ENCODE measurements around the gene MAN1A1. TPM values are rescaled to one million over a fixed set of nuclear protein-coding genes. Genes with fewer than 3 reads are reported as not detected.

MAN1A1 gene
- total RNA-seq, 1 donor from 2014 or later = 52.2 TPM

DNA sequence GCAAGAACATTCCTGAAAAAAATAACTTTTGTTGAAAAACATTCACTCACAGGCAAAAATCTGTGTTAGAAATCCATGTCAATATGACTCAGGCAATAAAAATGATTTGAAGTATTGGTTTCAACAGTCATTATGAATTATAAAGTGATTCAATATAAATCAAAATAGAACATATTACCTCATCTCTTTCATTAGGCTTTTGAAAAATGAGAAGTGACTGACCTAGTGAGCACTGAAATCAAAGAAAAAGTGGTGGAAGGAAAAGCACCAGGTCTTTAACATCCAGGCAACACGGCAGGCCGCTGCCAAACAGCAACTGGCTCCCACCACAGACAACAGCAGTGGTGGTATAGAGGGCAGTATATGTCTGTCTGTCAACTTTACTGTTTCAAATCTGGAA is 68.9 kb downstream of the MAN1A1 start:
- Mint-ChIP-seq H3K36me3 (peaks cover 11% of the 10 kb centered on the region), H3K27me3 (no peaks in the 10 kb centered on the region), H3K4me3 (no peak overlapping the region), H3K9me3 (peaks cover 5% of the 10 kb centered on the region), H3K4me1 (ENCODE audit: unreplicated experiment) (peaks cover 4% of the 10 kb centered on the region), H3K27ac (no peak overlapping the region)
- TF ChIP-seq CTCF (conservative IDR thresholded peaks at IDR 0.05) = no peak
- DNase-seq (ENCODE audit: extremely low spot score, unreplicated experiment) = no peak

DNA sequence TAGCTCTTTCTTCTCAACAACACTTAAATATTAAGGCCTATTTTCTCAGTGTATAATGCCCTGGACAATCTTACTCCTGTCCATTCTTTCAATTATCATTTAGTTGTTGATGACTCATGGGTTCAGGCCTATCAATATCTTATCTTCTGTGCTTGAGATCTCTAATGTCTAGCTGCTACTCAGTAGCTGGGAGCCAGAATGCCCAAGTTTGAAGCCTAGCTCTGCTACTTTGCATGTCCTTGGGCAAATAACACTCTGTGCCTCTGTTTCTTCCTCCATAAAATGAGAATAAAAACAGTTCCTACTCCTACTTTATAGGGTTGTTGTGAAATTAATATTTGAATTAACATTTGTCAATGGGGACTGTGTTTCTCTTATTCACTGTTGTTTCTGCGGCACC is 69.5 kb downstream of the MAN1A1 start:
- H3K36me3 Mint-ChIP-seq = peaks cover 11% of the 10 kb centered on the region
- H3K4me3 Mint-ChIP-seq = no peak overlapping the region
- no peak overlapping the region for H3K27ac Mint-ChIP-seq

DNA sequence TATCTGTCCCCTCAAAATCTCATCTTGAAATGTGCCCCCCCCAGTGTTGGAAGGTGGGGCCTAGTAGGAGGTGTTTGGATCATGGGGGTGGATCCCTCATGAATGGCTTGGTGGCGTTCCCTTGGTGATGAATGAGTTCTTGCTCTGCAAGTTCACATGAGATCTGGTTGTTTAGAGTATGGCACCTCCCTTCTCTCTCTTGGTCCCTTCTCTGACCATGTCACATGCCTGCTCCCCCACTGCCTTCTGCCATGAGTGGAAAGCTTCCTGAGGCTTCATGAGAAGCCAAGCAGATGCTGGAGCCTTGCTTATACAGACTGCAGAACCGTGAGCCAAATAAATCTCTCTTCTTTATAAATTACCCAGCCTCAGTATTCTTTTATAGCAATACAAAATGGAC is 70.9 kb downstream of the MAN1A1 start:
- Mint-ChIP-seq H3K27me3 (no peaks in the 10 kb centered on the region), H3K36me3 (peaks cover 13% of the 10 kb centered on the region), H3K27ac (no peak overlapping the region), H3K4me3 (no peak overlapping the region), H3K9me3 (peaks cover 8% of the 10 kb centered on the region), H3K4me1 (ENCODE audit: unreplicated experiment) (peaks cover 4% of the 10 kb centered on the region)
- DNase-seq (ENCODE audit: extremely low spot score, unreplicated experiment) = no peak
- TF ChIP-seq CTCF (conservative IDR thresholded peaks at IDR 0.05) = no peak

More for the DNA sequence above, 69.5 kb downstream of the MAN1A1 start:
- H3K4me1 Mint-ChIP-seq (ENCODE audit: unreplicated experiment) = peaks cover 4% of the 10 kb centered on the region
- no peak for DNase-seq (ENCODE audit: extremely low spot score, unreplicated experiment)
- no peaks in the 10 kb centered on the region for H3K27me3 Mint-ChIP-seq
- peaks cover 5% of the 10 kb centered on the region for H3K9me3 Mint-ChIP-seq
- no peak for TF ChIP-seq CTCF (conservative IDR thresholded peaks at IDR 0.05)

- no peak for TF ChIP-seq CTCF (conservative IDR thresholded peaks at IDR 0.05)
- no peaks in the 10 kb centered on the region for H3K27me3 Mint-ChIP-seq
- no peak overlapping the region for H3K27ac Mint-ChIP-seq
- peaks cover 7% of the 10 kb centered on the region for H3K36me3 Mint-ChIP-seq
- peaks cover 8% of the 10 kb centered on the region for H3K9me3 Mint-ChIP-seq
- no peak overlapping the region for H3K4me3 Mint-ChIP-seq
- DNase-seq (ENCODE audit: extremely low spot score, unreplicated experiment) = no peak
- peaks cover 4% of the 10 kb centered on the region for H3K4me1 Mint-ChIP-seq (ENCODE audit: unreplicated experiment)
Observed at GRCh38 chr6:119277052-119277451, 72.5 kb downstream of the MAN1A1 start.

- peaks cover 7% of the 10 kb centered on the region for H3K36me3 Mint-ChIP-seq
- no peak for TF ChIP-seq CTCF (conservative IDR thresholded peaks at IDR 0.05)
- H3K9me3 Mint-ChIP-seq = peaks cover 8% of the 10 kb centered on the region
- no peak overlapping the region for H3K4me3 Mint-ChIP-seq
- peaks cover 4% of the 10 kb centered on the region for H3K4me1 Mint-ChIP-seq (ENCODE audit: unreplicated experiment)
- DNase-seq (ENCODE audit: extremely low spot score, unreplicated experiment) = no peak
- no peak overlapping the region for H3K27ac Mint-ChIP-seq
- no peaks in the 10 kb centered on the region for H3K27me3 Mint-ChIP-seq
Observed at GRCh38 chr6:119276211-119276610, 73.3 kb downstream of the MAN1A1 start.

DNA sequence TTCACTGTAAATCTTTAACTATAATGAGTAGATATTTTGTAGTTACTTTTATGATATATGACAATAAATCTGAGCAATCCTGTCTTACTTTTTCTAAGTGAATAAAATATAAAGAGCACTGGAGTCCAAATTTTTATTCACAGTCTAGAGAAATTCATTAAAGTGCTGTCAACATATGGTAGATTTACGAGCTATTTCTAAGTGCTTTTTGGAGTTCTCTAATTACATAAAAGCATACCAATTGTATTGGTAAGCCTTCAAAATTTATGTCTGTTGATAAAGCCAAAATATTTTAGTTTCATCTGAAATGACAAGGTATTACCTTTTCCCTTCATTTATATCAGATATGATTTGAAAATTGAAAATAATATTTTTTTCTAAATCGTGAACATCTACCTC is 75.4 kb downstream of the MAN1A1 start:
- Mint-ChIP-seq H3K9me3 (peaks cover 15% of the 10 kb centered on the region), H3K4me1 (ENCODE audit: unreplicated experiment) (peaks cover 4% of the 10 kb centered on the region), H3K4me3 (no peak overlapping the region), H3K36me3 (peaks cover 14% of the 10 kb centered on the region), H3K27ac (no peak overlapping the region), H3K27me3 (no peaks in the 10 kb centered on the region)
- TF ChIP-seq CTCF (conservative IDR thresholded peaks at IDR 0.05) = no peak
- DNase-seq (ENCODE audit: extremely low spot score, unreplicated experiment) = no peak

Data from type B pancreatic cell (in vitro differentiated cells).